HCT116 (cell line): Measurements from ENCODE around the gene UBAP2L.

Experiments used
- CTCF ChIP-seq, 3 experiments: fragments of 200-600 bp in 1 of 3; sonication (generic) in 1 of 3; IDR thresholded peaks in 2 of 3; conservative IDR thresholded peaks in 1 of 3; 2 replicates each; pipeline ENCODE4 v1.5.1; 2012 to 2017; ENCODE audit warnings: low read depth in 2 of 3, low read length in 2 of 3, antibody characterized with exemption in 1 of 3, borderline replicate concordance in 1 of 3, control low read depth in 1 of 3, mild to moderate bottlenecking in 1 of 3, mixed read lengths in 1 of 3, mixed run types in 1 of 3, moderate library complexity in 1 of 3; ENCODE audit not compliant: insufficient read depth in 1 of 3
- EZH2 ChIP-seq: fragments of 200-600 bp; sonication (generic); IDR thresholded peaks from 2 replicates; pipeline ENCODE4 v1.6.1; 2017; ENCODE audit warnings: antibody characterized with exemption, mixed run types
- POLR2AphosphoS5 ChIP-seq: IDR thresholded peaks from 2 replicates; pipeline ENCODE4 v1.6.1; 2011; ENCODE audit warnings: mild to moderate bottlenecking, low read depth, low read length, moderate library complexity
- SP1 ChIP-seq: IDR thresholded peaks from 2 replicates; pipeline ENCODE4 v1.6.1; 2012; ENCODE audit warnings: low read depth
- SRF ChIP-seq: IDR thresholded peaks from 2 replicates; pipeline ENCODE4 v1.6.1; 2012; ENCODE audit warnings: low read depth
- TF ChIP-seq, protein P1 (sequence below): IDR thresholded peaks from 2 replicates; pipeline ENCODE4 v1.6.1; 2011; ENCODE audit warnings: mild to moderate bottlenecking, low read length, moderate library complexity; ENCODE audit not compliant: insufficient replicate concordance; ENCODE audit errors: extremely low read depth

DNA sequence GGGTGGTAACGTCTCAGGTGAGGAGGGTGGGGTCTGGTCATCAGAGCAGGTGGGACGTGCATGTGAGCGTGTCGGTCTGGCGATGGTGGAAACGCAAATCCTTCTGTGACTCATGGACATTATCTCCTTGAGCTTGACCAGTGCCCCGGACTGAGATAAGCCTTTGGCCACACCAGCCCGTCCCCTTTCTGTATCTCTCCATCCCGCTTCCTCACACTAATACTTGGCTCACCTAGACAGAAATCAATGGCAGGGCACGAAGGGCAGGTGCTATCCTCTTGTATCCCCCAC lies 92.3 kb downstream of the UBAP2L start:
- TF ChIP-seq POLR2AphosphoS5 (no peak), CTCF (IDR thresholded peaks at IDR 0.05 in 2 of 3, conservative IDR thresholded peaks at IDR 0.05 in 1 of 3; ENCODE audit: borderline replicate concordance in 1 of 3, insufficient read depth in 1 of 3, low read depth in 2 of 3, low read length in 2 of 3) (no peak), SRF (no peak), EZH2 (no peak), SP1 (no peak)
- TF ChIP-seq, protein P1, sequence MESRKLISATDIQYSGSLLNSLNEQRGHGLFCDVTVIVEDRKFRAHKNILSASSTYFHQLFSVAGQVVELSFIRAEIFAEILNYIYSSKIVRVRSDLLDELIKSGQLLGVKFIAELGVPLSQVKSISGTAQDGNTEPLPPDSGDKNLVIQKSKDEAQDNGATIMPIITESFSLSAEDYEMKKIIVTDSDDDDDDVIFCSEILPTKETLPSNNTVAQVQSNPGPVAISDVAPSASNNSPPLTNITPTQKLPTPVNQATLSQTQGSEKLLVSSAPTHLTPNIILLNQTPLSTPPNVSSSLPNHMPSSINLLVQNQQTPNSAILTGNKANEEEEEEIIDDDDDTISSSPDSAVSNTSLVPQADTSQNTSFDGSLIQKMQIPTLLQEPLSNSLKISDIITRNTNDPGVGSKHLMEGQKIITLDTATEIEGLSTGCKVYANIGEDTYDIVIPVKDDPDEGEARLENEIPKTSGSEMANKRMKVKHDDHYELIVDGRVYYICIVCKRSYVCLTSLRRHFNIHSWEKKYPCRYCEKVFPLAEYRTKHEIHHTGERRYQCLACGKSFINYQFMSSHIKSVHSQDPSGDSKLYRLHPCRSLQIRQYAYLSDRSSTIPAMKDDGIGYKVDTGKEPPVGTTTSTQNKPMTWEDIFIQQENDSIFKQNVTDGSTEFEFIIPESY = no peak
